ENCODE measurements around the gene FILIP1.

Gene FILIP1

GRCh38 chr6:75349262-75349984 lies 144.2 kb downstream of the FILIP1 start:
- no peak for FAIRE-seq
- DNase-seq (ENCODE audit: insufficient read length, low spot score): no peak

GRCh38 chr6:75348882-75349261 lies 144.7 kb downstream of the FILIP1 start:
- FAIRE-seq (no peak), DNase-seq (ENCODE audit: insufficient read length, low spot score) (no peak)

- no peak for FAIRE-seq
- DNase-seq (ENCODE audit: insufficient read length, low spot score): no peak
Measured at GRCh38 chr6:75347898-75348610, 145.5 kb downstream of the FILIP1 start.

GRCh38 chr6:75345413-75345812 lies 148.2 kb downstream of the FILIP1 start:
- DNase-seq (ENCODE audit: insufficient read length, low spot score) (no peak), FAIRE-seq (no peak)

GRCh38 chr6:75344455-75344854 lies 149.1 kb downstream of the FILIP1 start:
- no peak for FAIRE-seq
- DNase-seq (ENCODE audit: insufficient read length, low spot score): no peak

DNA sequence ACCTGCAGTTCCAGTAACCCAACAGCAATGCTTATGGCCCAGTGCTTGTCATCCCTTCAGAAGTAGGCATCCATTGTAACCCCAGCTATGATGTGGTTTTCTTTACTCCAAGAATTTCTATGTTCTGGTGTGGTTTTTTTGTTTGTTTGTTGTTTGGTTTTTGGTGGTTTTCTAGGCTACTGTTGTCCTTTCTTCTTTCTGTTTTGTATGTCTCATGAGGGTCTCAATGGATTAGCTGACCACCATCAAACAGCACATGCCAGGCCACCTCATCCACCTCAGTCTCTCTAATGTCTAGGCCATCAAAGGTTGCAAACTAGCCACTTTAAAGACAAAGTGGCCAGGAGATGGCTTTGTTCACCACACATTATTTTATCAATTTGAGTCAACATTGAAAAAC lies 149.6 kb downstream of the FILIP1 start:
- no peak for DNase-seq (ENCODE audit: insufficient read length, low spot score)
- no peak for FAIRE-seq

GRCh38 chr6:75337835-75338580 lies 155.6 kb downstream of the FILIP1 start:
- FAIRE-seq (no peak), DNase-seq (ENCODE audit: insufficient read length, low spot score) (no peak)

- FAIRE-seq: no peak
- DNase-seq (ENCODE audit: insufficient read length, low spot score): no peak
Measured at GRCh38 chr6:75334266-75335040, 159.1 kb downstream of the FILIP1 start.

DNA sequence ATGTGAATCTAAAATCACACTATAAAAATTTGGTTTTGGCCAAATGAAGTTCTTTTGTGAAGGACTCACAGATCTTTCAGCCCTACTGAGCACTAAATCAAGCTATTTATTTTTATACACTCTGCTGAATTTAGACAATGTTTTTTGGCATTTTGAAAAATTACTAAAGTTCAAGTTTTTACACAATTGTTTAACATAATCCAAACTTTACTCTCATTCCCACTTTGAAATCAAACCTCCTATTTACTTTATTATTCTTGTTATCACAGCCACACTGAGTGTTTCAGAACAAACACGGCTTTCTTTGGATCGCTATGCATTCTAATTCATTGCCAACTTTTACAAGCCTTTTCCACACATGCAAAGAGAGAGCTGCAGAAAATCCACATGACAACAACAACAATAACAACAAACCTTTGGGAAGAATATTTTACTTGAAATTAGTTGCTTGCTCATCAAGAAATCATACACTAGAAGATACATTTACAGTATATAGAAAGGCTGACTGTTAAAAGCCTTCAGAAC lies 159.9 kb downstream of the FILIP1 start:
- FAIRE-seq (no peak), DNase-seq (ENCODE audit: insufficient read length, low spot score) (no peak)

GRCh38 chr6:75331151-75331550 lies 162.4 kb downstream of the FILIP1 start:
- DNase-seq (ENCODE audit: insufficient read length, low spot score) (no peak), FAIRE-seq (no peak)

GRCh38 chr6:75329703-75330102 lies 163.9 kb downstream of the FILIP1 start:
- FAIRE-seq (no peak), DNase-seq (ENCODE audit: insufficient read length, low spot score) (no peak)

GRCh38 chr6:75327807-75328206 lies 165.8 kb downstream of the FILIP1 start:
- FAIRE-seq (no peak), DNase-seq (ENCODE audit: insufficient read length, low spot score) (no peak)

DNA sequence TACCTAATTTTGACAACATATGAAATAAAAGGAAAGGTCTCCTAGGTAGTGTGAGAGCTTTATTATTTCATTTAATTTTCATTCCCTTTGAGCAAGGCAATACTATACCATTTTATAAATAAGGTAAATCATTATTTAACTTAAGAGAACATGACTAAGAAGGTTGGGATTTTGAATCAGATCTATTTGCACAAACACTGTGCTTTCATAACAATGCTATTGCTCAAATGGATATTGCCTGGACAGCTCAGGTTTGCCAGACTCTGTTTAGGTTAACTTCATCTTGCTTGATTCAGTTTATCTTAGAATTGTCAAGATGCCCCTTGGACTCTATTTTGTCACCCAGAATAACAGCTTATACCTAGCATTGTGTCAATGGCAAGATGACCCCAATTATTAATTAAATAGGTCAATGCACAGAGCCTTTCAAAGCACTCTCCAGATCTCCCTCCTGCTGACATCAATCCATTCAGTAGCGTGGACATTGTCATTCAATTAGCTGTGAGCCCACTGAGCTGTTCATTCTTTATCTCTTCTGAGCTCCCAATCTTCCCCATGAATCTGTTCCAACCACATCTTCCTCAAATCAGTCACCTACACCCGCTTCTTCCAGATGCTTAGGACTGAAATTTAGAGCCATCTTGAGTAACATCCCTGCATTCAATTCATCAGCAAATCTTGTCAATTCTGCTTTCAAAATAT lies 166.9 kb downstream of the FILIP1 start:
- no peak for DNase-seq (ENCODE audit: insufficient read length, low spot score)
- no peak for FAIRE-seq

- FAIRE-seq: no peak
- DNase-seq (ENCODE audit: insufficient read length, low spot score): no peak
Measured at GRCh38 chr6:75318900-75319299, 174.7 kb downstream of the FILIP1 start.

- DNase-seq (ENCODE audit: insufficient read length, low spot score) (no peak), FAIRE-seq (no peak)
Measured at GRCh38 chr6:75317503-75318206, 175.9 kb downstream of the FILIP1 start.

- FAIRE-seq (no peak), DNase-seq (ENCODE audit: insufficient read length, low spot score) (no peak)
Measured at GRCh38 chr6:75315978-75316377, 177.6 kb downstream of the FILIP1 start.

DNA sequence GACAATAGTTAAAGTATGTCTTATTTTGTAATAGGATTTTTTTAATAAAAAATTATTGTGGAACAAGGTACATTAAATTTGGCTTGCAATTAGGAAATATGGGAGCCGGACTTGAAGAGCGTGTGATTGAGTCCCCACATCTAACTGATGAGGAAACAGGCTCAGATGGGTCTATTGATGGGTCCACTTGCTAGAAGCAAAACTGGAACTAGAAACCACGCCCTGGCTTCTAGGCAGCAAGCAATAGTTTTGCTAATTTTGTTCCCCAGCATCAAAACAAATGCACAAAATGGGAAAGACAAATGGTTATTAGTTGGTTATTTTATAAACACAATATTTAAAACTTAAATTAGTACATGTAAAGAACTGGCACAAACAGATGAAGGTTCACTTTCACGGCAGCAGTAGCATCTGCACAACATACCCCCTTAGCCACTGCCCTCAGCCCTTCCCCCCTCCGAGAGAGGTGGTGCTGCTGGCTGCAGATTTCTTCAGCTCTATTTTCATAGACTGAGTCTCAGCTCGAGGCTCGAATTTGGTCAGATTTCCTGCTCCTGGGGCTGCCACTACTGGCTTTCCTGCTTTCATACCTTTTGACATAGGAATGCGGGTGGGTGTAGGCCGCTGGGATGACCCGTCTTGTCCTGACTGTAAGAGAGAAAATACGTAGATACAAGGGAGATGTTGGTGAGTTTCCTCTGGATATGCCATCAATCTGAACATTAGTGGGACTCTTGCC lies 185.2 kb downstream of the FILIP1 start:
- DNase-seq (ENCODE audit: insufficient read length, low spot score) (no peak), FAIRE-seq (no peak)

- DNase-seq (ENCODE audit: insufficient read length, low spot score) (no peak), FAIRE-seq (no peak)
Measured at GRCh38 chr6:75307364-75308004, 186.1 kb downstream of the FILIP1 start.
